NCI-H345 treated with DMSO at 0.1 percent for 48 hours (cell line): Measurements from ENCODE around the gene PPARA.
"Not testable (repeated sequence)": the region's sequence is repeated elsewhere in the genome, so short reads cannot be mapped to it uniquely, and the experiment has no call there.

Experiments used
- DNase-seq: peaks from one replicate; lab custom pipeline; 2025; ENCODE audit not compliant: unreplicated experiment; lab: John Stamatoyannopoulos, UW

The PPARA gene

DNA sequence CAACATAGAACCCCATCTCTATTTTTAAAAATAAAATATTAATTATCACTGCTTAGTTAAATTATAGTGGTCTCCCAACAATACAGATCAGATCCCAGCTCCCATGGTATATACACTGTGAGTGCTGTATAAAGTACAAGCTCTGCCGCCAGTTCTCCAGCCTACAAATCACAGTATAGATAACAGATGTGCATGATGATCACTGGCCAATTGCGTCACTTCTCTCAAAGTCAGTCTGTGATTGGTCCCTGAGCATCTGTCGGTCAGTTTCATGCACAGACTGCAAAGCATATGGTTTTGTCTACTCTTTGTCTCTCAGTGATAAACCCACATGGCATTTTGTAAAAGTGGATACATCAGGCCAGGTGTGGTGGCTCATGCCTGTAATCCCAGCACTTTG is 15.7 kb downstream of the PPARA start:
- DNase-seq, result no peak

- DNase-seq, result no peak
Observed at GRCh38 chr22:46169628-46170027, 19.3 kb downstream of the PPARA start.

DNA sequence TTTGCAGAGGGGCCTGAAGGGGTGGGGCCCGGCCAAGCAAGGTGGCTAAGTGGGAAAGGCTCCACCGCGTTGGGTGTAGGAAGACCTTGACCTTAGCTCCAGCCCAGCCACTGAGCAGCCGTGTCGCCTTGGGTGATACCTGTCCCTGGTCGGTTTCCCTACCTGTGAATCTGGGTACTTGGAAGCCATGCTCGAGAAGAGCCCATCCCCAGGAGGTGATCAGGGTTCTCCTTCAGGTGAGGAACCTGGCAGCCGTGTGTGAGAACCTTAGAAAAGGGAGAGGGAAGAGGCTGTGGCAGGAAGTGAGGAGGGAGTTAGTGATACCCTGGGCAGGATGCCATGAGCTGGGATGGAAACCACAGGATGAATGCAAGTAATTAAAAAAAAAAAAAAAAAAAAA is 21.6 kb downstream of the PPARA start:
- DNase-seq, result no peak

DNA sequence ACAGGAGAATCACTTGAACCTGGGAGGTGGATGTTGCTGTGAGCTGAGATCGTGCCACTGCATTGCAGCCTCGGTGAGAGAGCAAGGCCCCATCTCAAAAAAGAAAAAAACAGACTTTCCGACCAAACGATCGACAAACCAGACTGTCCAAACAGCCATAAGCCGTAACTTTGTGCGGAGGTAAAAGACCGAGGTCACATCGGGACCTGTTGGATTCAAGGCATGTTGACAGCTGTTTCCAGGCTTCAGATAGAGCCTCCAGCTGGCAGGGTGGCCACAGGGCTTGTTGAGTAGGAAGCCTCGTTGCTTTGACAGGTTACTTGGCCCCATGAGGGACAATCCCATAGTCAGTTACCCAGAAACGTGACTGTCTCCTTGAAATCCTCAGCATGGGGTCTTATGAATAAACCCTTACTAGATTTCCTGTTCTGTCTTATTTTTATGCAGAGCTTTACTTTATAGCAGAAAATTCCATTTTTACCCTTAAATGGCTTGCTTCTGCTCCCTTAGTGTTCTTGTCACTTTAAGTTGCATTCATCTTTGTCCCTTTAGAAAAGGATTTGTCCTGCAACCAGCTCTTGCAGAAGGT is 22.3 kb downstream of the PPARA start:
- no peak for DNase-seq

GRCh38 chr22:46173152-46173551 is 22.8 kb downstream of the PPARA start:
- no peak for DNase-seq

DNA sequence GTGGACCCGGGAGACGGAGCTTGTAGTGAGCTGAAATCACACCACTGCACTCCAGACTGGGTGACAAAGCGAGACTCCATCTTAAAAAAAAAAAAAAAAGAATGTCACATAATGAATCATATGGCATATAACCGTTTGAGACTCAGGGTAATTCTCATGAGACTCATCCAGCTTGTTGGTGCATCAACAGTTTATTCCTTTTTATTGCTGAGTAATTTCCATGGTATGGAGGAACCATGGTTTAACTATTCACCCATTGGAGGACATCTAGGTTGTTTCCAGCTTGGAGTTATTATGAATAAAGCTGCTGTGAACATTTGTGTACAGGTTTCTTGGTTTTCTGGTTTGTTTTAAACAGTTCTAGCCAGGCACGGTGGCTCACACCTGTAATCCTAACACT is 25.3 kb downstream of the PPARA start:
- no peak for DNase-seq

DNA sequence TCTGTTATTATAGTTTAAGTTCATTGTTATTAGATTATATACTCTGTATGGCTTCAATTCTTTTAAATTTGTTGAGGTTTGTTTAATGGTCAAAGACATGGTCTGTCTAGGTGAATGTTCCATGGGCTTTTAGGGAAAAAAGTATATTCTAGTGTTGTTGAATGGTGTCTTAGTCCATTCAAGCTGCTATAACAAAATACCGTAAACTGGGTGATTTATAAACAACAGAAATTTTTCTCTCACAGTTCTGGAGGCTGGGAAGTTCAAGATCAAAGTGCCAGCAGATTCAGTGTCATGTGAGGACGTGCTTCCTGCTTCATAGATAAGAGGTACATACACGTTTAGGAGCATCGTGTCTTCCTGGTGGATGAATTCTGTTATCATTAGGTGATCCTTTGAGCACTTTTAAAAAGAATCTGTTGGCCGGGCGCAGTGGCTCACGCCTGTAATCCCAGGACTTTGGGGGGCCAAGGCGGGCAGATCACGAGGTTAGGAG is 26.2 kb downstream of the PPARA start:
- DNase-seq, result no peak

- no peak for DNase-seq
Observed at GRCh38 chr22:46178755-46179505, 28.6 kb downstream of the PPARA start.

GRCh38 chr22:46179748-46180147 is 29.4 kb downstream of the PPARA start:
- no peak for DNase-seq

GRCh38 chr22:46180370-46181137 is 30.2 kb downstream of the PPARA start:
- no peak for DNase-seq

DNA sequence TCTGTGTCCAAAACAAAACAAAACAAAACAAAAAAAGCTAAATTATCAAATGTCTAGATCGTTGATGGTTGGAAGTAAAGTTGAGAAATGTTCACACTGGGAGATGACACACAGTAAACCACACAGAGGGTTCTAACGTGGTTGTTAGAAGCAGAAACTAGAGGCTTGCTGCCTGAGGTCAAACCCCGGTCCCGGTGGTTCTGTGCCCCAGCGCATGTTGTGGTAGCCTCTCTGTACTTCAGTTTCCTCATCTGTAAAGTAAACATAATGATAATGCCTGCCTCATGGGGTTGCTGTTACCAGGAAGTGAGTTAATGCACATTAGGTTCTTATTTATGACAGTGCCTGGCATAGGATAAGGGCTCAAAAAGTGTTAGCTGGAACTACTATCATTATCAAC is 33.4 kb downstream of the PPARA start:
- DNase-seq, result no peak

- no peak for DNase-seq
Observed at GRCh38 chr22:46185283-46185682, 35.0 kb downstream of the PPARA start.

GRCh38 chr22:46187862-46188261 is 37.5 kb downstream of the PPARA start:
- no peak for DNase-seq

GRCh38 chr22:46192210-46192993 is 42.1 kb downstream of the PPARA start:
- no peak for DNase-seq

- DNase-seq, result no peak
Observed at GRCh38 chr22:46193898-46194310, 43.6 kb downstream of the PPARA start.

- DNase-seq, result no peak
Observed at GRCh38 chr22:46195487-46196165, 45.3 kb downstream of the PPARA start.

- DNase-seq, result no peak
Observed at GRCh38 chr22:46196278-46196677, 46.0 kb downstream of the PPARA start.

DNA sequence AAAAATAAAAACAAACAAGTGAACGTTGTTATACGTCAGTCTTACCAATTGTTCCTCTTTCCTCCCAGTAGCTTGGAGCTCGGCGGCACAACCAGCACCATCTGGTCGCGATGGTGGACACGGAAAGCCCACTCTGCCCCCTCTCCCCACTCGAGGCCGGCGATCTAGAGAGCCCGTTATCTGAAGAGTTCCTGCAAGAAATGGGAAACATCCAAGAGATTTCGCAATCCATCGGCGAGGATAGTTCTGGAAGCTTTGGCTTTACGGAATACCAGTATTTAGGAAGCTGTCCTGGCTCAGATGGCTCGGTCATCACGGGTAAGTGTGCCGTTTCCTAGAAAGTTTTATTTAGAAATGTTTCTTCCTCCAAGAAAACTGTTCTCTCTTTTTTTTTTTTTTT is 47.9 kb downstream of the PPARA start:
- no peak for DNase-seq

GRCh38 chr22:46198806-46199205 is 48.5 kb downstream of the PPARA start:
- not testable (repeated sequence) for DNase-seq

GRCh38 chr22:46201059-46201757 is 50.9 kb downstream of the PPARA start:
- no peak for DNase-seq
